ENCODE data around the gene TTLL11.

Gene TTLL11

DNA sequence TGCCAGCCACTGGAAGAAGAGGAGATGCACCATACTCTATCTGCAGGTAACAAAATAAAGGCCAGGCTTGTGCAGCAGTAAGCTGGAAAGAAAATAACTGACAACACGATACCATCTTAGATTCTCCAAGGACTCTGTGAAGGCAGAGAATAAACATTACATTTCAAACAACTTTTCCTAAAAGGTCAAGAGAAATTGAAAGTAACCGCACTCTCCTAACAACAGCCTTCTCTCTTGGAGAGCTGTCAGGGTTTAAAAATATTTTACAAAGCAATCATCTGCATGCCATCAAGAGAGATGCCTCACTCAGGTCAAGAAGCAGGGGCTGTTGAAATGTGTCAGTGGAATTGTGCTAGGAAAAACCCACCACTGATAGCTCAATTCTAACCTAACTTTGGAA is 13.5 kb upstream of the TTLL11 start:
- no peak for DNase-seq

GRCh38 chr9:122103985-122104384 is 10.9 kb upstream of the TTLL11 start:
- no peak for DNase-seq

DNA sequence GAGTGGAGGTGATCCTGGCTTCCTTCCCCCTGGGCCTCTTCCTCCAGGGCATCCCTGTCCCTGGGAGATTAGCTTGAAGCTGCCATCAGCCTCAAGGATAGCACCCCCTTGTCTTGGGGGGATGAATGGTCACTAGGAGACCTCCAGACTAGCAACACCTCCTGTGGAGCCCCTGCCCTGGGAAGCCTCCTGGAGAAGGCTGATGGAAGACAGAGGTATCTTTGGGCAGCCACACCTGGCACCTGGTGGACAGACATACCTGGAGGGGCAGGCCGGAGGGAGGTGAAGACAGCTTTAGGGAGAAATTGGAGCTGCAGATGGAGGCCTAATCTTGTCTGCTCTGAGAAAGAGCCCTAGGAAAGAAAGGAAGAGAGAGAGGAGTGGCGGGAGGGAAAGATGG is 9.0 kb upstream of the TTLL11 start:
- no peak for DNase-seq

DNA sequence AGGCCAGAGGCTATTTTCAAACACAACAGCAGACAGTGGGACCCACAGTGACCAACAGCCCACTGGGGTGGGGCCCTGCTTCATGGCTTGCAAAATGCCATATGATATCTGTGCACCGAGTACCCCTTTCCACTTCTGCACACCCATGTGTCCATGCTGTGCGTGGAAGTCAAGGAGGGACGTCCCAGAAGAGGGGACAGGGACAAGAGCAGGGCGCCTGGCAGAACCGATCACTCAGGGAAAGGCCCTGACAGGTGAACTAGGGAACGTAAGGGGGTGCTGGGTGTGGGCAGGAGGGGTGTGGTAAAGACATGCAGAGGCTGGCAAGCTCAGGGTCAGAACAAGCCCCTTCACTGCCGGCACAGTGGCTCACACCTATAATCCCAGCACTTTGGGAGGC is 7.6 kb upstream of the TTLL11 start:
- DNase-seq = no peak

DNA sequence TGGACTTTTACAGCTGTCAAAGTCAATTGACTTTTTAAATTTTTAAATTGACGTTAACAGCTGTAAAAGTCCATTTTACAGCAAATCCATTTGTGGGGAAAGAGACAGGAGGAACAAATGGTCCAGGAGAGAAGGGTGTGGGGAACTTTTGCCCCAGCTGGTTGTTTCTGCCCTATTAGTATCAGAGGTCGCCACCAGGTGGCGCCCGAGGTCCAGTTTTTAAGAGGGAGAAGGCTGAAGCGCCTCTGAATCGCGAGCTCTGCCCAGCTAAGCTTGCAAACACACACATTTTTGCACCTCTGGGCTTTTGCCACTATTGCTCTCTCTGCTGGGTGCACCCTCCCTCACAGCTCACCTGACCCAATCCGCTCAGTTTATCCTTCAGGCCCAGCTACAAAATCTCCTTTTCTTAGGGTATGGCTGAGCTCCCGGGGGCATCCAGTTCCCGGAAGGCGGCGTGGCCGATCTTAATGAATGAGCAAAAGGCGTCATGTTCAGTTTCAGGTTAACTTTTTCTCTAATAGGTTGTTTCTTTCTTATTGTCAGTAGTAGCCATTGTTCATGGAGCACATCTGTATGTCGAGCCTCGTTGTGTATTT is 6.3 kb upstream of the TTLL11 start:
- peak; percentile 76 to 77 for DNase-seq

GRCh38 chr9:122097679-122098315 is 4.7 kb upstream of the TTLL11 start:
- no peak for DNase-seq

DNA sequence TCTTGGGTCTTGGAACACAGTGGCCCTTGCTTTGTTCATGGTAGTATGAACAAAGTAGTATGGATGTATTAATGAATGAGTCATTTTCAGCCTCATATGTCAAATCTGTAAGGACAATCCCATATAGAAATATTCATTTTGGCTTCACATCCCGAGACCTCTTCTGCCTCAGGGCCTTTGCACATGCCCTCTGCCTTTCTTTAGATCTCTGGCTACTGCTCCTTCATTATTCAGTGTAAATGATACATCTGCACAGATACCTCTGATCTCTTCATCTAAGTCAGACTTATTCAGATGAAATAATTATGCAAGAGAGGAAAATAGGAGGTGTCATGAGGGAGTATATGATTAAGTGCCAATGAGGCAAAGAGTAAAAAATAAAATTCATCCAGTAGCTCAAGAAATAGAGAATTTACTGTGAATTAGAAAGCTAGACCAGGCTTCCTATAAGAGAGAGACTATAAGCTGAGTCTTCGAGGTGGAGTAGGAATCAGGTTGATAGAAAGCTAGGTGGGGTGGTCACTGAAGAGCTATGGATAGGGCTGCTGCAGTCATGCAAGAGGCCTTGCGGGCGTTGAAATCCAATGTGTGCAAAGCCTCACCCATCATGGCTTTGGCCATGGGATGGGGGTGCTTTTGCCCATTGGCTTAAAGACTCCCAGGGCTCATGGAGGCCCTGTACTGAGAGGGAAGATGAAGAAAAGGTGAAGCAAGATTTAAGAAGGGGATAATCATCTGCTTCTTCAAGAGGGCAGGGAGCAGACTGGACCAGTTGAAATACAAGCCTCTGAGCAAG is 3.7 kb upstream of the TTLL11 start:
- no peak for DNase-seq

DNA sequence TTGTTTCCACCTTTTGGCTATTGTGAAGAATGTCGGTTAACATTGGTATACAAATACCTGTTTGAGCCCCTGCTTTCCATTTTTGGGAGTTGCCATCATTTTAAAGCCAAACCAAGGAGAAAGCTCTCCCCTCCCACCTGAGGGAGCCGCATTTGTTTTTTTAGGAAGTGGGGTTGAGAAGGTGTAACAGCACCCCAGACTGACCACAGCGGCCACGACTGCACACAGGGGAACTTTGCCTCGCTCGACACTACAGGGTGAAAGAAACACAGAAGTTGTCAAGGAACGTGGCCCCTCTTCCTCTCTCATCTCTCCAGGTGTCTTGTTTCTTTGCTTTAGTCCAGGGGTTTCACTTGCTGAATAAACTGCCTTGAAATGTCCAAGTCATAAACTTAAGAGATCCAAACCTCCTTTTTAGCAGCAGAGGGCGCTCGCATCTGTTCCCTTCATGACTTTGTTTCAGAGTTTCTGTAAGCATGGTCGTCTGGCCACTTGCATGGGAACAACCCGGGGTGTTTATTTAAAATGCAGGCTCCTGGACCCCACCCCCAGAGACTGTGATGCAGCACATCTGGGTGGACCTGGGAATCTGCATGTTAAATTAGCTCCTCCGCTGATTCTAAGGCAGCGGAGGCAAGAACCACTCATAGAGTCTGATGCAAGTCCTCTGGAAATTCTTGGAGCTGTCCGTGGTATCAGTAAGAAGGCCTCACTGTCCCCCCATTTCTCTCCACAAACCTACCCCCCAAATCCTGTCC is 2.1 kb upstream of the TTLL11 start:
- DNase-seq = peak; percentile 39 to 58

DNA sequence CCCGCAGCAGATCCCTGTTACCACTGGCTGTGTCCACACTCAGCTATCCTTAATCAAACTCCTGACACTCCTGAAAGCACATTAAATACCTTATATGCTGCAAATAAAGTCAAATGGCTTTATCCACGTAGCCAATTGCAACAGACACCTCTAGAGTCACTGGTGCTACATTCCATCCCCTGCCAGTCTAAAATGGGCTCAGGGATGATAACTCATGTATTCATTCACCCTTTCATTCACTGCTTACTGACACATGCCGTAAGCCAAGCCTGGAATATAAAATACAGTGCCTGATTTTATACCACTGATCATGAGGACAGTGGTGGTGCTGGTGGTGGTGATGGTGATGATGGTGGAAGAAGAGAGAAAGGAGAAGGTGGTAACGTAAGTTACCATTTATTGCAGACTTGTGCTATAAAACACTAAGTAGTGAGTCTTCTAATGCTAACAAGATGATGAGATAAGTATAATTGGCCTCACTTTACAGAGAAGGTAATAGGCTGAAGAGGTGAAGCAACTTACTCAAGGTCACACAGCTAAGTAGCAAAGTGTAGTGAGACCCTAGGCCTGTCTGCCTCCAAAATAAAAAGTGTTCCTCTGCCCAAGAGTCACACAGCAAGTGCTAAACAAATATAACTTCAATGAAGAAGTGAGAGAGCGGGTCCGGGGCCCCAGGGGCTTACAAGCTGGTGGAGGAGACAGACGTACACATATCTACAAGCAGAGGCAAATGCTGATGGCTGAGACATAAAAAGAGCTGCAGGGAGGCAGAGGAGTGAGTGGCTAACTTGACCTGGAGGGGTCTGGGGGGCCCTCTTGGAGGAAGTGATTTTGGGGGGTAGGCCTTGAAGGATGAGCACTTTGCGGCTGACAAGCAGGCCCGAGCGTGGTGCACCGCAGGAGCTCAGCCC is 1.2 kb downstream of the TTLL11 start:
- no peak for DNase-seq

- DNase-seq = no peak
Observed at GRCh38 chr9:122090981-122091380, 2.1 kb downstream of the TTLL11 start.

DNA sequence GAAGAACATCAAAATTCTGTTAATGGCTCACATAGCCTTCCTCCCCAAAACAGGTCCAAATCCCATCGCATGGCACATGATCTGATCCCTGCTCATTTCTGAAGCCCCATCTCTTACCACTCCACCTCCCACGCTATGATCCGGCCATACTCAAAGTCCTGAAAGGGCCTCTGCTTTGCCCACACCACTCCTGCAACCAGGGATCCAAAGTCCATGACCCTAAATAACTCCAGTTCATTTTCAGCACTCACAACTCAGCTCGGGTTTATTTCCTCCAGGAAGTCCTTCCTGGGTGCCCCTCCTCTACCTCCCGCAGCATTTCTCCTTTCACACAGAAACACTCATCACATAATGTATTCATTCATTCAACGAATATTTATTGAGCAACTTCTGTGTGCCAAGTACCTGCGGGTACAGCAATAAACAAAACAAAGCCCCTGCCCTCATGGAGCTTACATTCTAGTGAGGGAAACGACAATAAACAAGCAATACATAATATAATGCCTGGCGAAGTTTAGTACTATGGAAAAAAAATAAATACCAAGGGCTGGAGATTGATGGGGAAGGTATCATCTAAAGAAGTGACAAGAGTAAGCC is 2.7 kb downstream of the TTLL11 start:
- no peak for DNase-seq

DNA sequence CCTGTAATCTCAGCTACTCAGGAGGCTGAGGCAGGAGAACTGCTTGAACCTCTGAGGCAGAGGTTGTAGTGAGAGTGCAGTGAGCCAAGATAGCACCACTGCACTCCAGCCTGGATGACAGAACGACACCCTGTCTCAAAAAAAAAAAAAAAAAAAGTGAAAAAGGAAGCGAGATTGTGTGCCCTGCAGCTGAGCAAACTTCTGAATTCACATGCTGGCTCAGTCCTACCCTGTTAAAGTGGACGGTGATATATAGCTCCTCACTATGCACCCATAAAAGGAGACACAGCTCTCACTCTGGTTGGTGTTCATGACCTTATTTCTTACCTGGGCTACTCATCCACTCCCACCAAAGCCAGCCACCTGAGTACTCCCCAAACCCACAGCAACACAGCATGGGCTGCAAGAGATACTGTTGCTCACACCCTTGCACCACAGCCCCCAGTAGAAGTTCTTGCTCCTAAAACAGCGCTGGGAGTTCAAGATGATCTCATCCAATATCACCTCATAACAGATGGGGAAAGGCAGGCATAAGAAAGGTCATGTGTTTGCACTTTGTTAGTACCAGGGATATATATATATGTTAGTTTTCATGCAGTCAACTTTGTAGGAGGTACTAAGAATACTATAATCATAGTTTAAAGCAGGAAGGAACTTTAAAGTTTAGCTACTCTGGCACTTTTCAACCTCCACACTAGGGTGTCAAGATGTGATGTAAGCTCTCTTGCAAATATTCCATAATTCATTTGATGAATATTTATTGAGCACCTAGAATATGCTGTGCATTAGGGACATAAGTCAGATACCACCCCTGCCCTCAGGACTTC is 4.0 kb downstream of the TTLL11 start:
- no peak for DNase-seq

- DNase-seq = no peak
Observed at GRCh38 chr9:122087406-122088200, 5.5 kb downstream of the TTLL11 start.

DNA sequence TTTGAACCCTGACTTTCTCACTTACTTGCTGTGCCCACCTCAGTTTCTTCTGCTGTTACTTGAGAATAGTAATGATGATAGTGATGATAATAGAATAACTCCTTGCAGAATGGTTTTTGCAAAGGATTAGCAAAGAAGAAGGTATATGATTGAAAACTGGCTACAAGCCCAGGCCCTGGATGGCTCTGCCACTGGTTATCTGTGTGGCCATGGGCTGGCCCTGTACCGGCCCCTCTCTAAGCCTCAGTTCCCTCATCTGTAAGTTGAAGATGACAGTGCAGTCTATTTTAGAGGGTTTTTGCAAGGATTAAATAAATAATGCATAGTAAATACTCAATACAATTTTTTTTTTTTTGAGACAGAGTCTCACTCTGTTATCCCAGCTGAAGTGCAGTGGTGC is 6.2 kb downstream of the TTLL11 start:
- DNase-seq = no peak

GRCh38 chr9:122085260-122085659 is 7.8 kb downstream of the TTLL11 start:
- no peak for DNase-seq

DNA sequence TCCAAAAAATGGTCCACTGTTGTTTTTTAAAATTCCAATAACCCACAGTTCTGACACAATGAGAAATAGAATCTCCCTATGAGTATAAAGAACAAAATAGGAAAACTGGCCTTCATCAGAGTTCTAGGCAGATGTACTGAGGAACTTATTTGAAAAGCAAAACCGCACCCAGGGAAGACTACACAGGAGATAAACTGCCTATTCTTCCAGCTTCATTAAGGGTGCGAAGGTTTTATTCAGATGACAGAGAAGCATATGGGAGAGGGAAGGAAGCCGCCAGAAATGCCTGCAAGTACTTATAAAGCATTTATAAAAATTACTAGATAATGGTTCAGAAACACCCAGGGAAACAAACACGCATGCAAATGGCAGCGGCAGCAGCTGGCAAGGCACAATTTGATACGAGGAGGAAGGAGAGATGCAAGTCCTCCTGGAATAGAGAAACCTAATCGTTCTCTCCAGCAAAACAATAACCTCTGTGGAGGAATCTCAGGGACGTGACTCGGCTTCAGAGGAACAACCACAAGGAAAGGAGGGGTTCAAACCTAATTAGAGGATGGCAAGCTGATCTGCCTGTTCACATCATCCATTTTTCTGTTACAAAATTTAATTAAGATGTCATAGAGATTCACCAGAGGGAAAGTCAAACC is 9.0 kb downstream of the TTLL11 start:
- DNase-seq = no peak

GRCh38 chr9:122080986-122081385 is 12.1 kb downstream of the TTLL11 start:
- DNase-seq = no peak

- no peak for DNase-seq
Observed at GRCh38 chr9:122078557-122078956, 14.6 kb downstream of the TTLL11 start.

DNA sequence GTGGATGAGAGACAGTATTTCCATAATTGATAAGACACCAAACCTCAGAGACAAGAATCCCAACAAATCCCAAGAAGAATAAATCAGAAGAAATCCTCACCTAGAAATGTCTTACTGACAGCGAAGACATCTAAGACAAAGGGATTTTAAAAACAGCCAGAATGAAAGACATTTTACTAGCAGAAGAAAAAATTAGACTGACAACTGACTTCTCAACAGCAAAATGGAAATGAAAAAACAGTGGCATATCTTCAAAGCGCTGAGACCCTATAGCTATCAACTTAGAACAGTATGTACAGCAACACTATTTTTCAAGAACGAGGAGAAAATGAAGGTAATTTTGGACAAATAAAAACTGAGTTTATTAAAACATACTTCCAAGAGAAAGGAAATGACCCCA is 16.3 kb downstream of the TTLL11 start:
- no peak for DNase-seq

GRCh38 chr9:122076117-122076516 is 17.0 kb downstream of the TTLL11 start:
- DNase-seq = no peak
